Kidney epithelial cell (primary cell): ENCODE measurements around the gene IL5RA. TPM values are rescaled to one million over a fixed set of nuclear protein-coding genes. Genes with fewer than 3 reads are reported as not detected.

ENCODE experiments used
- DNase-seq: peaks from one replicate; pipeline ENCODE4 v3.0.0-alpha.2; 2010; ENCODE audit warnings: low read depth
- H3K27me3 ChIP-seq: 2 replicates; pipeline ENCODE4 v1.6.0; 2011; ENCODE audit warnings: low read length; ENCODE audit not compliant: control insufficient read depth, insufficient read depth
- H3K36me3 ChIP-seq: 2 replicates; pipeline ENCODE4 v1.5.1; 2011; ENCODE audit warnings: low read length; ENCODE audit not compliant: control insufficient read depth, insufficient read depth
- H3K4me3 ChIP-seq: 2 replicates; pipeline ENCODE4 v1.5.1; 2011; ENCODE audit warnings: low read depth, mild to moderate bottlenecking, control low read depth, low read length
- total RNA-seq: library from RNA; depleted of rRNA; stranded (reverse); fragments of >200 nt; gene quantifications from 2 replicates; pipeline ENCODE4 v1.2.3, GENCODE V29; 2015
- TF ChIP-seq, protein P1 (sequence below): IDR thresholded peaks from 2 replicates; pipeline ENCODE4 v1.5.1; 2011; ENCODE audit warnings: mild to moderate bottlenecking, moderate library complexity, low read length, control low read depth, inconsistent platforms; ENCODE audit not compliant: insufficient read depth, poor library complexity, severe bottlenecking

Gene IL5RA
- total RNA-seq, 1 donor from 2014 or later = not detected

DNA sequence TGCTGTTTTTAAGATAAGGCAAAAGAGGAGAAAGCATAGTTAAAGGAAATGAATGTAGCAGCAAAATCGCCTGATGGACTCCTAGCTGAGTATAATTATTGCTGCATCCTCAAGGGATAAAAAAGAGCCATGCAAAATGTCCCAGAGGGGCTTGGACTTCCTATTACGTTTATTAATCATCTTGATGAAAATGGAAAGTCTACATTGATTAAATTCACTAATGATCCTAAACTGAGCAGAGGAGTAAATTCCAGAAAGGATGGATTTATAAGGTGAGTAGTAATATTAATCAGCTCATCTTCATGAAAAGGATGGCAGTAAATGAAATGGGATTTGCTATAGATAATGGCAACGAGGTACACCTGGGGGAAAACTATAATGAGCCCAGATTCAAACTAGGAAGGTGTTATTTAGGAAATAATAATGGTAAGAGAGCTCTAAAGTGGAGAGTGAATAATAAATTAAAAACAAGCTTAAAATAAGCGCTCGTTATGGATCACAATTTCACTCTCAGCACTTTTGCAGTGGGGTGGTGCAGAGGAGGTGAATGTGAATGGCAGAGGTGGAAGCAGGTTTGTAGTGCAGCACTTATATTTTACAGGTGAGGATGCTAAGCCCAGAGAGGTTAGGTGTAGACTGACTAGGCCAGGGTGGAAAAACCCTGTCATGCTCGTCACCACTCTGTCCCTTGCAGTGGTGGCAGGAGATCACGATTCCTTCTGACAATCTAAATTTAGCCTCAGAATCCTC lies 22.3 kb downstream of the IL5RA start:
- DNase-seq = no peak
- no peaks in the 10 kb centered on the region for H3K27me3 ChIP-seq
- H3K4me3 ChIP-seq = no peak overlapping the region
- TF ChIP-seq, protein P1, sequence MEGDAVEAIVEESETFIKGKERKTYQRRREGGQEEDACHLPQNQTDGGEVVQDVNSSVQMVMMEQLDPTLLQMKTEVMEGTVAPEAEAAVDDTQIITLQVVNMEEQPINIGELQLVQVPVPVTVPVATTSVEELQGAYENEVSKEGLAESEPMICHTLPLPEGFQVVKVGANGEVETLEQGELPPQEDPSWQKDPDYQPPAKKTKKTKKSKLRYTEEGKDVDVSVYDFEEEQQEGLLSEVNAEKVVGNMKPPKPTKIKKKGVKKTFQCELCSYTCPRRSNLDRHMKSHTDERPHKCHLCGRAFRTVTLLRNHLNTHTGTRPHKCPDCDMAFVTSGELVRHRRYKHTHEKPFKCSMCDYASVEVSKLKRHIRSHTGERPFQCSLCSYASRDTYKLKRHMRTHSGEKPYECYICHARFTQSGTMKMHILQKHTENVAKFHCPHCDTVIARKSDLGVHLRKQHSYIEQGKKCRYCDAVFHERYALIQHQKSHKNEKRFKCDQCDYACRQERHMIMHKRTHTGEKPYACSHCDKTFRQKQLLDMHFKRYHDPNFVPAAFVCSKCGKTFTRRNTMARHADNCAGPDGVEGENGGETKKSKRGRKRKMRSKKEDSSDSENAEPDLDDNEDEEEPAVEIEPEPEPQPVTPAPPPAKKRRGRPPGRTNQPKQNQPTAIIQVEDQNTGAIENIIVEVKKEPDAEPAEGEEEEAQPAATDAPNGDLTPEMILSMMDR = no peak
- H3K36me3 ChIP-seq = no peaks in the 10 kb centered on the region

DNA sequence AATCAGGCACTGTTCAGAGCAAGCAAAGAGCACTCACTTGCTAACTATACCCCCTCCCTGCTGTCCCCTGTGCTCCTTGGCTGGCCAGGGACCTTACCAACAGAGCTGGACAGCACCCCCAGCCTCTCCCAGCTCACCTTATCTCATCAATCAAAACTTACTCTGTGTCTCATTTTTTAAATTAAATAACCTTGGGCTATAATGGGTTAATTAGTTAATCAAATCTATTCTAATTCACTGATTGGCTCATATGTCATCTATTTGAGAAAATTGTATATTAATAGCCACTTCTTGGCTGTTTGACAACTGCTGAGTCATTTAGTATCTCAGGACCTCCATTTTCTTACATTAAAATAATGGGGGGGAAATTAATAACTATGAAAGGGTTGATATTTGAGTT lies 22.9 kb downstream of the IL5RA start:
- no peak overlapping the region for H3K4me3 ChIP-seq
- no peaks in the 10 kb centered on the region for H3K36me3 ChIP-seq
- DNase-seq = no peak
- TF ChIP-seq, protein P1 = no peak
- H3K27me3 ChIP-seq = no peaks in the 10 kb centered on the region

DNA sequence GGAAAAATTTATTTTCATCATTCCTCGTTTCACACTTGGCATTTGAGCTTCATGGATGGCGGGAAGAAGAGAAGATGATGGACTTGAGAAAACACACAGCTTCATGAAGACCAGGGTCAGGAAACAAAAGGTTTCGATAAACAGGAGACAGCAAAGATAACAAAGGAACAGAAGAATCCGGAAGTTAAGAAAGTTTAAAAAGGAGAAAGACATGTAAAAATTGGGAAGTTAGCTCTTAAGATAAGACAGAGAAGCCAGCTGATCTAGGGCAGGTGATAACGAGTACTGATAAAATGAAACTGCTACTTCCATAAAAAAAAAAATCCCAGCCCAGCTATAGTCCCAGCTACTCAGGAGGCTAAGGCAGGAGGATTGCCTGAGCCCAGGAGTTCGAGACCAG lies 23.9 kb downstream of the IL5RA start:
- no peak for DNase-seq
- TF ChIP-seq, protein P1 = no peak
- H3K36me3 ChIP-seq = no peaks in the 10 kb centered on the region
- H3K27me3 ChIP-seq = no peaks in the 10 kb centered on the region
- no peak overlapping the region for H3K4me3 ChIP-seq

DNA sequence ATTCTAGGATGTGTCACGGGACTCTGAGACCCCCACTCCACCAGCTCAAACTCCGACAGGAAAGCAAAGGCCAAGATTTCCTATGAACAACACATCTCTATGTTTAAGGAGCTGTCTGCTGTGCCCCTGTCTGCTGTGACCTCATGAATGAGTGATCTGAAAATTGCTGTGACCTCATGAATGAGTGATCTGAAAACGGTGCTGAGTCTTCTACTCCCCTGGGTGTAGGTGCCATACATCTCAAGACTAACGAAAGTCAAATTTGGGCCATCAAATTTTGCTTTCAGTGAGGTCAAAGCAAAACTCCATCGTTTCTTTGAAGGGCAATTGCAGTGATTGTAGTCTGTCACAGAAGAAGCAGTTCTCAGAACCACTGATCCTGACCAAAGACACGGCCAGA lies 24.4 kb downstream of the IL5RA start:
- TF ChIP-seq, protein P1 = no peak
- Histone ChIP-seq H3K36me3 (no peaks in the 10 kb centered on the region), H3K4me3 (no peak overlapping the region), H3K27me3 (no peaks in the 10 kb centered on the region)
- no peak for DNase-seq

DNA sequence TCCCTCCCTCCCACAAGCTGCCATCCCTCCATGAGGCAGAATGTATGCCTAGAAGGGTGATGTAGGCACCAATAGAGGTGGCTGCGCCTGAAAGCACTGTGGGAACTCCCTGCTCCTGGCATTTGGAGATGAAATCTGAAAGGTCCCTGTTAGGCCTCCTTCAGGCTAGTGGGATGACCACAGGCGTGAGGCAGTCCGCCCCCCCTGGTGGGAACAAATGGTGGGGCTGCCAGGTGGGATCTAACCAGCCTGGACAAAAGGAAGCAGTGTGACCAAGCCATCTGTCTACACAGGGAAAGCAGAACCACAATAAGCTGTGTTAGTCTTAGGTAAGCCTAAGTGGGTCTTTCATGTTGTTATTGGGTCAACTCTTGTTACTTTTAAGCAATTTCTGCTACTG lies 25.3 kb downstream of the IL5RA start:
- Histone ChIP-seq H3K27me3 (no peaks in the 10 kb centered on the region), H3K4me3 (no peak overlapping the region), H3K36me3 (no peaks in the 10 kb centered on the region)
- no peak for DNase-seq
- TF ChIP-seq, protein P1 = no peak
